WTC11 (cell line): ENCODE measurements around the gene KDM2B. TPM values are rescaled to one million over a fixed set of nuclear protein-coding genes. Genes with fewer than 3 reads are reported as not detected.

Experiments used
- ATAC-seq: fragments of 200-7000 bp; cut with Tn5 transposase; 2 replicates; pipeline ENCODE4 v1.10.0; 2021; ENCODE audit warnings: mild to moderate bottlenecking, moderate library complexity
- CTCF ChIA-PET: fragments of 300-600 bp; sonication (Branson Sonifier 250); formaldehyde crosslinking; loops from one replicate; lab custom pipeline; 2021; ENCODE audit warnings: antibody characterized with exemption; lab: Charles Lee
- POLR2A ChIA-PET: fragments of 350-600 bp; sonication (Branson Sonifier 250); formaldehyde crosslinking; loops from one replicate; lab custom pipeline; 2021; ENCODE audit warnings: antibody characterized with exemption; lab: Charles Lee
- DNase-seq: peaks from one replicate; pipeline ENCODE4 v3.0.0; 2021; ENCODE audit warnings: low spot score
- H3K27ac Mint-ChIP-seq: 2 replicates; pipeline ENCODE4 v1.8.0; 2021; ENCODE audit warnings: mixed read lengths
- H3K27me3 Mint-ChIP-seq: 2 replicates; pipeline ENCODE4 v1.8.0; 2021; ENCODE audit warnings: low read depth, mild to moderate bottlenecking, moderate library complexity, mixed read lengths
- H3K36me3 Mint-ChIP-seq: 2 replicates; pipeline ENCODE4 v1.8.0; 2021; ENCODE audit warnings: mixed read lengths
- H3K4me1 Mint-ChIP-seq: 2 replicates; pipeline ENCODE4 v1.8.0; 2022; ENCODE audit warnings: mixed read lengths
- H3K4me3 Mint-ChIP-seq: 2 replicates; pipeline ENCODE4 v1.8.0; 2021; ENCODE audit warnings: mild to moderate bottlenecking, moderate library complexity, mixed read lengths
- H3K9me3 Mint-ChIP-seq: 2 replicates; pipeline ENCODE4 v1.8.0; 2021; ENCODE audit warnings: mixed read lengths
- CBFB ChIP-seq: sonication (generic); formaldehyde crosslinking; IDR thresholded peaks from 2 replicates; pipeline ENCODE4 v1.8.1; 2022; ENCODE audit warnings: mild to moderate bottlenecking, low read depth, missing genetic modification reagents
- GTF2I ChIP-seq: fragments of 250-450 bp; sonication (Bioruptor Pico); conservative IDR thresholded peaks from 2 replicates; pipeline ENCODE4 v1.4.0; 2021; ENCODE audit warnings: mild to moderate bottlenecking
- NR2C2 ChIP-seq: sonication (generic); formaldehyde crosslinking; IDR thresholded peaks from 2 replicates; pipeline ENCODE4 v1.8.0; 2022; ENCODE audit warnings: mild to moderate bottlenecking, missing genetic modification reagents
- RELA ChIP-seq: sonication (generic); formaldehyde crosslinking; IDR thresholded peaks from 2 replicates; pipeline ENCODE4 v1.8.1; 2022; ENCODE audit warnings: missing genetic modification reagents, mild to moderate bottlenecking, borderline replicate concordance
- TP53 ChIP-seq: sonication (generic); formaldehyde crosslinking; IDR thresholded peaks from 2 replicates; pipeline ENCODE4 v1.8.1; 2023; ENCODE audit warnings: mild to moderate bottlenecking, missing genetic modification reagents
- total RNA-seq: library from RNA; stranded (reverse); gene quantifications from 3 replicates; pipeline ENCODE4 v1.2.3, GENCODE V29; 2021
- TF ChIP-seq, protein P1 (sequence below): fragments of 200-600 bp; IDR thresholded peaks from 2 replicates; pipeline ENCODE4 v1.8.0; 2022; ENCODE audit warnings: antibody characterized with exemption
- TF ChIP-seq, protein P2 (sequence below): fragments of 250-450 bp; sonication (Bioruptor Pico); conservative IDR thresholded peaks from 2 replicates; pipeline ENCODE4 v1.9.0; 2021; ENCODE audit warnings: mild to moderate bottlenecking
- TF ChIP-seq, protein P3 (sequence below): sonication (generic); formaldehyde crosslinking; conservative IDR thresholded peaks from 2 replicates; pipeline ENCODE4 v1.8.1; 2022; ENCODE audit warnings: mild to moderate bottlenecking, missing genetic modification reagents
- TF ChIP-seq, protein P4 (sequence below): sonication (generic); formaldehyde crosslinking; IDR thresholded peaks from 2 replicates; pipeline ENCODE4 v1.8.1; 2022; ENCODE audit warnings: low read depth, mild to moderate bottlenecking, moderate library complexity, missing genetic modification reagents, borderline replicate concordance
- TF ChIP-seq, protein P5 (sequence below): sonication (generic); formaldehyde crosslinking; IDR thresholded peaks from 2 replicates; pipeline ENCODE4 v1.8.1; 2023; ENCODE audit warnings: mild to moderate bottlenecking, missing genetic modification reagents, moderate library complexity
- TF ChIP-seq, protein P6 (sequence below): sonication (generic); formaldehyde crosslinking; conservative IDR thresholded peaks from 2 replicates; pipeline ENCODE4 v1.8.1; 2023; ENCODE audit warnings: mild to moderate bottlenecking, low read depth, missing genetic modification reagents, moderate library complexity
- TF ChIP-seq, protein P7 (sequence below): fragments of 250-450 bp; sonication (Bioruptor Pico); IDR thresholded peaks from 2 replicates; pipeline ENCODE4 v1.9.0; 2021; ENCODE audit warnings: mild to moderate bottlenecking, borderline replicate concordance

Gene KDM2B
- total RNA-seq, 1 experiment from 2014 or later = 147 TPM

DNA sequence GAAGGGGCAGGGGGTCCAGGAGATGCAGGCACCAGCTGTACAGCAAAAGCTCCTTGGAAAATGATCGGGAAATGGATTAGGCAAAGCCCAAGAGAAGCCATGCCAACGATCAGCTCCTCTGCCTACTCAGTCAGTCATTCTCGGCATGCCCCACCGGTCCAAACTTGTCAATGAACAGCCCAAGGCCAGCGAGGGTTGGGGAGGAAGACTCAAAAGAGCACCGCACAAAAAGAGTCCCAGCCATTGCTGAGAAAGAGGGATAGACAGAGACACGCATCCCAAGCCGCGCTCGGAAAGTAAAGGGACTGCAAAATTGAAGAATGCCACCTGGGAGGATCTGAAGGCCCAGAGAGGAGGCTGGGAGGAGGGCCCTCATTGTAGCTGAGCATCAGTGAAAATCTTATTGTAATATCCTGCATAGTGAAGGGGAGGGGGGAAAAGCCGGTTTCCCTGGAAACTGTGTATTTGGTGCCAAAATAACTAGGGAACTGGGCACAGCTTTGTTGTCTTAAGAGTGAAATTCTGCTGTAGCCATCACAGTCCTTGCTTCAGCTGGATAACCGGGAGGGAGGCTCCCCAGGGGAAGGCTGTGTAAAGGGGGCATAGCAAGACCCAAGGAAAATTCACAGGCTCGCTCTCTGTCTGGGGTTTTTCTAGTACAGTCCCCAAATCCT, 4.7 kb downstream of the KDM2B start:
- ATAC-seq = no peak
- POLR2A ChIA-PET = interaction anchor here (0.6 to 6.9 kb wide), 14 partner anchors 15 to 235 kb away, joined by 3 to 73 read pairs (median 4); partner anchors contain the start of gene ORAI1

More for the DNA sequence above, 4.7 kb downstream of the KDM2B start:
- H3K27ac Mint-ChIP-seq = peak overlapping the region; percentile 99
- H3K4me3 Mint-ChIP-seq = peak overlapping the region; percentile 84
- peaks cover 34% of the 10 kb centered on the region for H3K4me1 Mint-ChIP-seq
- DNase-seq = no peak
- H3K9me3 Mint-ChIP-seq = no peaks in the 10 kb centered on the region
- H3K36me3 Mint-ChIP-seq = peaks cover 49% of the 10 kb centered on the region
- H3K27me3 Mint-ChIP-seq = no peaks in the 10 kb centered on the region
- CTCF ChIA-PET = interaction anchor here (0.6 to 6.0 kb wide), 14 partner anchors 12 to 218 kb away, joined by 3 to 61 read pairs (median 6); partner anchors contain the start of genes ORAI1, RHOF and TMEM120B
- TF ChIP-seq CBFB (no peak), TP53 (CRISPR knock-in tag) (no peak), GTF2I (CRISPR knock-in tag) (no peak), NR2C2 (CRISPR knock-in tag) (no peak), RELA (no peak)
- TF ChIP-seq, protein P1, sequence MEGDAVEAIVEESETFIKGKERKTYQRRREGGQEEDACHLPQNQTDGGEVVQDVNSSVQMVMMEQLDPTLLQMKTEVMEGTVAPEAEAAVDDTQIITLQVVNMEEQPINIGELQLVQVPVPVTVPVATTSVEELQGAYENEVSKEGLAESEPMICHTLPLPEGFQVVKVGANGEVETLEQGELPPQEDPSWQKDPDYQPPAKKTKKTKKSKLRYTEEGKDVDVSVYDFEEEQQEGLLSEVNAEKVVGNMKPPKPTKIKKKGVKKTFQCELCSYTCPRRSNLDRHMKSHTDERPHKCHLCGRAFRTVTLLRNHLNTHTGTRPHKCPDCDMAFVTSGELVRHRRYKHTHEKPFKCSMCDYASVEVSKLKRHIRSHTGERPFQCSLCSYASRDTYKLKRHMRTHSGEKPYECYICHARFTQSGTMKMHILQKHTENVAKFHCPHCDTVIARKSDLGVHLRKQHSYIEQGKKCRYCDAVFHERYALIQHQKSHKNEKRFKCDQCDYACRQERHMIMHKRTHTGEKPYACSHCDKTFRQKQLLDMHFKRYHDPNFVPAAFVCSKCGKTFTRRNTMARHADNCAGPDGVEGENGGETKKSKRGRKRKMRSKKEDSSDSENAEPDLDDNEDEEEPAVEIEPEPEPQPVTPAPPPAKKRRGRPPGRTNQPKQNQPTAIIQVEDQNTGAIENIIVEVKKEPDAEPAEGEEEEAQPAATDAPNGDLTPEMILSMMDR = no peak
- TF ChIP-seq, protein P2, sequence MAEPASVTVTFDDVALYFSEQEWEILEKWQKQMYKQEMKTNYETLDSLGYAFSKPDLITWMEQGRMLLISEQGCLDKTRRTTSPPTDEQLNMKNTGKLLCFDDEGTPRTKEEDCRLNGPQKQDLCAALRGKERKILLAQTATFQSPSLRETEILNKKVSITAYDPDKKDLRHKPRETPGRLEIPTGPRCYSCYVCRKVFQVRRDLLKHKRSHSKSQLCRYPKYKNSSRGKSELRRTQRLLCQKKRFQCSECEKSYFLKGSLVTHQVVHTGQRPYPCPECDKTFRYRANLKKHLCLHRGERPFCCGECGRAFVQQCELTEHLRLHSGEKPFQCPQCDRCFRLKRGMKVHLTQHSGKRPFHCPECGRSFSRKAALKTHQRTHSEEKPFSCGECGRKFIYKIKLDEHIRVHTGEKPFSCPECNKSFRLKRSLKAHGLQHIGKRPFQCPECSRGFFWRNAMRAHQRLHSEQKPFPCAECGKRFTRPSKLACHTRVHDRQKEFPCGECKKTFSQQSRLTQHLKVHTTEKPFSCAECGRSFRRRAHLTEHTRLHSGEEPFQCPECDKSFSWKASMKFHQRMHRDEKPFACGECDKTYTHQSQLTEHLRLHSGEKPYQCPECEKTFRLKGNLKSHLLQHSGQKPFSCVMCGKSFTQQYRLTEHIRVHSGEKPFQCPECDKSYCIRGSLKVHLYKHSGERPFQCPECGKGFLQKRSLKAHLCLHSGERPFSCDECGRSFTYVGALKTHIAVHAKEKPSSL = no peak
- TF ChIP-seq, protein P3, sequence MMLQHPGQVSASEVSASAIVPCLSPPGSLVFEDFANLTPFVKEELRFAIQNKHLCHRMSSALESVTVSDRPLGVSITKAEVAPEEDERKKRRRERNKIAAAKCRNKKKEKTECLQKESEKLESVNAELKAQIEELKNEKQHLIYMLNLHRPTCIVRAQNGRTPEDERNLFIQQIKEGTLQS = no peak
- TF ChIP-seq, protein P4, sequence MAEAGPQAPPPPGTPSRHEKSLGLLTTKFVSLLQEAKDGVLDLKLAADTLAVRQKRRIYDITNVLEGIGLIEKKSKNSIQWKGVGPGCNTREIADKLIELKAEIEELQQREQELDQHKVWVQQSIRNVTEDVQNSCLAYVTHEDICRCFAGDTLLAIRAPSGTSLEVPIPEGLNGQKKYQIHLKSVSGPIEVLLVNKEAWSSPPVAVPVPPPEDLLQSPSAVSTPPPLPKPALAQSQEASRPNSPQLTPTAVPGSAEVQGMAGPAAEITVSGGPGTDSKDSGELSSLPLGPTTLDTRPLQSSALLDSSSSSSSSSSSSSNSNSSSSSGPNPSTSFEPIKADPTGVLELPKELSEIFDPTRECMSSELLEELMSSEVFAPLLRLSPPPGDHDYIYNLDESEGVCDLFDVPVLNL (CRISPR knock-in tag) = no peak
- TF ChIP-seq, protein P5, sequence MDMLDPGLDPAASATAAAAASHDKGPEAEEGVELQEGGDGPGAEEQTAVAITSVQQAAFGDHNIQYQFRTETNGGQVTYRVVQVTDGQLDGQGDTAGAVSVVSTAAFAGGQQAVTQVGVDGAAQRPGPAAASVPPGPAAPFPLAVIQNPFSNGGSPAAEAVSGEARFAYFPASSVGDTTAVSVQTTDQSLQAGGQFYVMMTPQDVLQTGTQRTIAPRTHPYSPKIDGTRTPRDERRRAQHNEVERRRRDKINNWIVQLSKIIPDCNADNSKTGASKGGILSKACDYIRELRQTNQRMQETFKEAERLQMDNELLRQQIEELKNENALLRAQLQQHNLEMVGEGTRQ (CRISPR knock-in tag) = no peak
- TF ChIP-seq, protein P6, sequence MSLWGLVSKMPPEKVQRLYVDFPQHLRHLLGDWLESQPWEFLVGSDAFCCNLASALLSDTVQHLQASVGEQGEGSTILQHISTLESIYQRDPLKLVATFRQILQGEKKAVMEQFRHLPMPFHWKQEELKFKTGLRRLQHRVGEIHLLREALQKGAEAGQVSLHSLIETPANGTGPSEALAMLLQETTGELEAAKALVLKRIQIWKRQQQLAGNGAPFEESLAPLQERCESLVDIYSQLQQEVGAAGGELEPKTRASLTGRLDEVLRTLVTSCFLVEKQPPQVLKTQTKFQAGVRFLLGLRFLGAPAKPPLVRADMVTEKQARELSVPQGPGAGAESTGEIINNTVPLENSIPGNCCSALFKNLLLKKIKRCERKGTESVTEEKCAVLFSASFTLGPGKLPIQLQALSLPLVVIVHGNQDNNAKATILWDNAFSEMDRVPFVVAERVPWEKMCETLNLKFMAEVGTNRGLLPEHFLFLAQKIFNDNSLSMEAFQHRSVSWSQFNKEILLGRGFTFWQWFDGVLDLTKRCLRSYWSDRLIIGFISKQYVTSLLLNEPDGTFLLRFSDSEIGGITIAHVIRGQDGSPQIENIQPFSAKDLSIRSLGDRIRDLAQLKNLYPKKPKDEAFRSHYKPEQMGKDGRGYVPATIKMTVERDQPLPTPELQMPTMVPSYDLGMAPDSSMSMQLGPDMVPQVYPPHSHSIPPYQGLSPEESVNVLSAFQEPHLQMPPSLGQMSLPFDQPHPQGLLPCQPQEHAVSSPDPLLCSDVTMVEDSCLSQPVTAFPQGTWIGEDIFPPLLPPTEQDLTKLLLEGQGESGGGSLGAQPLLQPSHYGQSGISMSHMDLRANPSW (CRISPR knock-in tag) = no peak
- TF ChIP-seq, protein P7, sequence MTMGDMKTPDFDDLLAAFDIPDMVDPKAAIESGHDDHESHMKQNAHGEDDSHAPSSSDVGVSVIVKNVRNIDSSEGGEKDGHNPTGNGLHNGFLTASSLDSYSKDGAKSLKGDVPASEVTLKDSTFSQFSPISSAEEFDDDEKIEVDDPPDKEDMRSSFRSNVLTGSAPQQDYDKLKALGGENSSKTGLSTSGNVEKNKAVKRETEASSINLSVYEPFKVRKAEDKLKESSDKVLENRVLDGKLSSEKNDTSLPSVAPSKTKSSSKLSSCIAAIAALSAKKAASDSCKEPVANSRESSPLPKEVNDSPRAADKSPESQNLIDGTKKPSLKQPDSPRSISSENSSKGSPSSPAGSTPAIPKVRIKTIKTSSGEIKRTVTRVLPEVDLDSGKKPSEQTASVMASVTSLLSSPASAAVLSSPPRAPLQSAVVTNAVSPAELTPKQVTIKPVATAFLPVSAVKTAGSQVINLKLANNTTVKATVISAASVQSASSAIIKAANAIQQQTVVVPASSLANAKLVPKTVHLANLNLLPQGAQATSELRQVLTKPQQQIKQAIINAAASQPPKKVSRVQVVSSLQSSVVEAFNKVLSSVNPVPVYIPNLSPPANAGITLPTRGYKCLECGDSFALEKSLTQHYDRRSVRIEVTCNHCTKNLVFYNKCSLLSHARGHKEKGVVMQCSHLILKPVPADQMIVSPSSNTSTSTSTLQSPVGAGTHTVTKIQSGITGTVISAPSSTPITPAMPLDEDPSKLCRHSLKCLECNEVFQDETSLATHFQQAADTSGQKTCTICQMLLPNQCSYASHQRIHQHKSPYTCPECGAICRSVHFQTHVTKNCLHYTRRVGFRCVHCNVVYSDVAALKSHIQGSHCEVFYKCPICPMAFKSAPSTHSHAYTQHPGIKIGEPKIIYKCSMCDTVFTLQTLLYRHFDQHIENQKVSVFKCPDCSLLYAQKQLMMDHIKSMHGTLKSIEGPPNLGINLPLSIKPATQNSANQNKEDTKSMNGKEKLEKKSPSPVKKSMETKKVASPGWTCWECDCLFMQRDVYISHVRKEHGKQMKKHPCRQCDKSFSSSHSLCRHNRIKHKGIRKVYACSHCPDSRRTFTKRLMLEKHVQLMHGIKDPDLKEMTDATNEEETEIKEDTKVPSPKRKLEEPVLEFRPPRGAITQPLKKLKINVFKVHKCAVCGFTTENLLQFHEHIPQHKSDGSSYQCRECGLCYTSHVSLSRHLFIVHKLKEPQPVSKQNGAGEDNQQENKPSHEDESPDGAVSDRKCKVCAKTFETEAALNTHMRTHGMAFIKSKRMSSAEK (CRISPR knock-in tag) = no peak
